Activated CD8-positive, alpha-beta T cell treated with anti-CD3 and anti-CD28 coated beads, Interleukin-2, amount 10 ng/mL, durations not matched to agents 7 days and 5 days (primary cell): ENCODE measurements around the gene OPN1MW3. TPM values are rescaled to one million over a fixed set of nuclear protein-coding genes. Genes with fewer than 3 reads are reported as not detected.
"Not testable (repeated sequence)": the region's sequence is repeated elsewhere in the genome, so short reads cannot be mapped to it uniquely, and the experiment has no call there.

Source experiments
- ATAC-seq: fragments of 150-1000 bp; cut with Tn5 transposase; one replicate; pipeline ENCODE4 v1.10.0; 2021; ENCODE audit warnings: moderate library complexity
- CTCF ChIA-PET: fragments of 350-600 bp; sonication (Branson Sonifier 250); formaldehyde crosslinking; loops from one replicate; lab custom pipeline; 2021; ENCODE audit warnings: antibody characterized with exemption; lab: Charles Lee
- POLR2A ChIA-PET: fragments of 350-600 bp; sonication (Branson Sonifier 250); formaldehyde crosslinking; loops from one replicate; lab custom pipeline; 2021; ENCODE audit warnings: antibody characterized with exemption; lab: Charles Lee
- DNase-seq: peaks from one replicate; pipeline ENCODE4 v3.0.0-alpha.2; 2020
- H3K27ac Mint-ChIP-seq: one replicate; pipeline ENCODE4 v1.8.0; 2021; ENCODE audit warnings: mild to moderate bottlenecking, mixed read lengths
- H3K27me3 Mint-ChIP-seq: one replicate; pipeline ENCODE4 v1.8.0; 2021; ENCODE audit warnings: low read depth, mixed read lengths
- H3K36me3 Mint-ChIP-seq: one replicate; pipeline ENCODE4 v1.8.0; 2021; ENCODE audit warnings: low read depth, mixed read lengths
- H3K4me1 Mint-ChIP-seq: one replicate; pipeline ENCODE4 v1.8.0; 2021; ENCODE audit warnings: low read depth, mixed read lengths
- H3K4me3 Mint-ChIP-seq: one replicate; pipeline ENCODE4 v1.8.0; 2021; ENCODE audit warnings: mild to moderate bottlenecking, mixed read lengths
- H3K9me3 Mint-ChIP-seq: one replicate; pipeline ENCODE4 v1.8.0; 2022; ENCODE audit warnings: mixed read lengths; ENCODE audit not compliant: insufficient read depth
- total RNA-seq, 2 experiments: library from RNA; stranded (reverse); gene quantifications; one replicate each; pipeline ENCODE4 v1.2.3, GENCODE V29; 2021

OPN1MW3 gene
- total RNA-seq, 2 experiments from 2014 or later = not detected

- H3K4me1 Mint-ChIP-seq, H3K27me3 Mint-ChIP-seq, H3K36me3 Mint-ChIP-seq, ATAC-seq, DNase-seq, H3K4me3 Mint-ChIP-seq, H3K27ac Mint-ChIP-seq, POLR2A ChIA-PET, H3K9me3 Mint-ChIP-seq, CTCF ChIA-PET: not testable (repeated sequence)
These were observed 45.6 kb downstream of the OPN1MW3 start for GRCh38 chrX:154302998-154303397.

GRCh38 chrX:154303476-154303875 lies 46.1 kb downstream of the OPN1MW3 start:
- Mint-ChIP-seq H3K27ac (no peak overlapping the region), H3K27me3 (no peaks in the 10 kb centered on the region), H3K36me3 (no peaks in the 10 kb centered on the region), H3K4me1 (peaks cover 13% of the 10 kb centered on the region), H3K4me3 (no peak overlapping the region), H3K9me3 (no peaks in the 10 kb centered on the region)
- ChIA-PET CTCF (no interaction called here), POLR2A (no interaction called here)
- no peak for DNase-seq
- ATAC-seq = no peak

- POLR2A ChIA-PET = no interaction called here
- ATAC-seq (no peak), DNase-seq (no peak)
- H3K27ac Mint-ChIP-seq = no peak overlapping the region
- H3K4me3 Mint-ChIP-seq = no peak overlapping the region
- CTCF ChIA-PET = no interaction called here
- peaks cover 21% of the 10 kb centered on the region for H3K4me1 Mint-ChIP-seq
- no peaks in the 10 kb centered on the region for H3K36me3 Mint-ChIP-seq
- no peaks in the 10 kb centered on the region for H3K9me3 Mint-ChIP-seq
- H3K27me3 Mint-ChIP-seq = no peaks in the 10 kb centered on the region
These were observed 47.5 kb downstream of the OPN1MW3 start for GRCh38 chrX:154304846-154305245.

GRCh38 chrX:154305541-154306205 lies 48.3 kb downstream of the OPN1MW3 start:
- ChIA-PET POLR2A (no interaction called here), CTCF (no interaction called here)
- DNase-seq (no peak), ATAC-seq (no peak)
- H3K4me3 Mint-ChIP-seq = no peak overlapping the region
- no peak overlapping the region for H3K27ac Mint-ChIP-seq
- no peaks in the 10 kb centered on the region for H3K9me3 Mint-ChIP-seq
- peaks cover 22% of the 10 kb centered on the region for H3K4me1 Mint-ChIP-seq
- H3K27me3 Mint-ChIP-seq = no peaks in the 10 kb centered on the region
- no peaks in the 10 kb centered on the region for H3K36me3 Mint-ChIP-seq

- peaks cover 30% of the 10 kb centered on the region for H3K4me1 Mint-ChIP-seq
- ChIA-PET CTCF (interaction anchor here (0.8 to 1.0 kb wide), 2 partner anchors 15 to 20 kb away, joined by 3 read pairs; no protein-coding TSS in a partner anchor), POLR2A (no interaction called here)
- no peaks in the 10 kb centered on the region for H3K9me3 Mint-ChIP-seq
- H3K27ac Mint-ChIP-seq = no peak overlapping the region
- no peak for ATAC-seq
- no peak overlapping the region for H3K4me3 Mint-ChIP-seq
- H3K27me3 Mint-ChIP-seq = no peaks in the 10 kb centered on the region
- H3K36me3 Mint-ChIP-seq = no peaks in the 10 kb centered on the region
- DNase-seq = no peak
These were observed 49.8 kb downstream of the OPN1MW3 start for GRCh38 chrX:154307202-154307601.

GRCh38 chrX:154308108-154308946 lies 50.9 kb downstream of the OPN1MW3 start:
- Mint-ChIP-seq H3K4me1 (peaks cover 42% of the 10 kb centered on the region), H3K4me3 (no peak overlapping the region), H3K27me3 (no peaks in the 10 kb centered on the region), H3K27ac (peak overlapping the region; percentile 87), H3K9me3 (no peaks in the 10 kb centered on the region), H3K36me3 (no peaks in the 10 kb centered on the region)
- ATAC-seq (peak; percentile 75), DNase-seq (peak; percentile 85)
- ChIA-PET CTCF (interaction anchor here (0.7 to 2.8 kb wide), 7 partner anchors 9 to 235 kb away, joined by 3 to 25 read pairs (median 6); no protein-coding TSS in a partner anchor), POLR2A (interaction anchor here (0.6 kb wide), 1 partner anchor 173 kb away, joined by 3 read pairs; no protein-coding TSS in a partner anchor)

- no peak overlapping the region for H3K4me3 Mint-ChIP-seq
- no peaks in the 10 kb centered on the region for H3K27me3 Mint-ChIP-seq
- POLR2A ChIA-PET = no interaction called here
- H3K27ac Mint-ChIP-seq = peak overlapping the region; percentile 87
- DNase-seq (no peak), ATAC-seq (no peak)
- no peaks in the 10 kb centered on the region for H3K9me3 Mint-ChIP-seq
- no peaks in the 10 kb centered on the region for H3K36me3 Mint-ChIP-seq
- H3K4me1 Mint-ChIP-seq = peaks cover 47% of the 10 kb centered on the region
- CTCF ChIA-PET = interaction anchor here (1.0 to 2.8 kb wide), 6 partner anchors 8 to 234 kb away, joined by 3 to 25 read pairs (median 8); no protein-coding TSS in a partner anchor
These were observed 51.8 kb downstream of the OPN1MW3 start for GRCh38 chrX:154309041-154309775.

GRCh38 chrX:154310616-154311536 lies 53.5 kb downstream of the OPN1MW3 start:
- Mint-ChIP-seq H3K27ac (no peak overlapping the region), H3K4me3 (no peak overlapping the region), H3K27me3 (no peaks in the 10 kb centered on the region), H3K9me3 (no peaks in the 10 kb centered on the region), H3K4me1 (peaks cover 47% of the 10 kb centered on the region), H3K36me3 (no peaks in the 10 kb centered on the region)
- CTCF ChIA-PET = interaction anchor here (2.8 kb wide), 1 partner anchor 18 kb away, joined by 25 read pairs; no protein-coding TSS in a partner anchor
- no peak for ATAC-seq
- no peak for DNase-seq
- POLR2A ChIA-PET = no interaction called here

GRCh38 chrX:154312116-154312515 lies 54.7 kb downstream of the OPN1MW3 start:
- H3K4me3 Mint-ChIP-seq = no peak overlapping the region
- no peaks in the 10 kb centered on the region for H3K27me3 Mint-ChIP-seq
- H3K27ac Mint-ChIP-seq = no peak overlapping the region
- no peaks in the 10 kb centered on the region for H3K36me3 Mint-ChIP-seq
- ChIA-PET CTCF (no interaction called here), POLR2A (no interaction called here)
- H3K9me3 Mint-ChIP-seq = no peaks in the 10 kb centered on the region
- peaks cover 49% of the 10 kb centered on the region for H3K4me1 Mint-ChIP-seq
- ATAC-seq = no peak
- no peak for DNase-seq

- ChIA-PET POLR2A (no interaction called here), CTCF (interaction anchor here (3.5 kb wide), 1 partner anchor 13 kb away, joined by 12 read pairs; no protein-coding TSS in a partner anchor)
- ATAC-seq (peak; percentile 64), DNase-seq (peak; percentile 46)
- H3K27ac Mint-ChIP-seq = peak overlapping the region; percentile 73
- H3K4me1 Mint-ChIP-seq = peaks cover 46% of the 10 kb centered on the region
- H3K9me3 Mint-ChIP-seq = no peaks in the 10 kb centered on the region
- no peaks in the 10 kb centered on the region for H3K27me3 Mint-ChIP-seq
- no peak overlapping the region for H3K4me3 Mint-ChIP-seq
- H3K36me3 Mint-ChIP-seq = no peaks in the 10 kb centered on the region
These were observed 55.8 kb downstream of the OPN1MW3 start for GRCh38 chrX:154313147-154313546.

GRCh38 chrX:154315416-154315815 lies 58.0 kb downstream of the OPN1MW3 start:
- ChIA-PET CTCF (interaction anchor here (3.5 kb wide), 1 partner anchor 11 kb away, joined by 12 read pairs; no protein-coding TSS in a partner anchor), POLR2A (no interaction called here)
- DNase-seq = no peak
- no peaks in the 10 kb centered on the region for H3K36me3 Mint-ChIP-seq
- no peak overlapping the region for H3K27ac Mint-ChIP-seq
- no peaks in the 10 kb centered on the region for H3K27me3 Mint-ChIP-seq
- H3K4me1 Mint-ChIP-seq = peaks cover 42% of the 10 kb centered on the region
- H3K4me3 Mint-ChIP-seq = no peak overlapping the region
- no peak for ATAC-seq
- no peaks in the 10 kb centered on the region for H3K9me3 Mint-ChIP-seq
